Stimulated activated CD8-positive, alpha-beta memory T cell treated with anti-CD3 and anti-CD28 coated beads, Interleukin-7, amount 100 ng/mL, for 24 hours (primary cell): Measurements from ENCODE around the gene RNFT2.
A peak's percentile ranks its signal among the peaks of the same experiment; 100 is the strongest.
"Not testable (repeated sequence)": the region's sequence is repeated elsewhere in the genome, so short reads cannot be mapped to it uniquely, and the experiment has no call there.

Source experiments
- DNase-seq: peaks from one replicate; pipeline ENCODE4 v3.0.0-alpha.2; 2020; ENCODE audit warnings: low read depth

The RNFT2 gene

DNA sequence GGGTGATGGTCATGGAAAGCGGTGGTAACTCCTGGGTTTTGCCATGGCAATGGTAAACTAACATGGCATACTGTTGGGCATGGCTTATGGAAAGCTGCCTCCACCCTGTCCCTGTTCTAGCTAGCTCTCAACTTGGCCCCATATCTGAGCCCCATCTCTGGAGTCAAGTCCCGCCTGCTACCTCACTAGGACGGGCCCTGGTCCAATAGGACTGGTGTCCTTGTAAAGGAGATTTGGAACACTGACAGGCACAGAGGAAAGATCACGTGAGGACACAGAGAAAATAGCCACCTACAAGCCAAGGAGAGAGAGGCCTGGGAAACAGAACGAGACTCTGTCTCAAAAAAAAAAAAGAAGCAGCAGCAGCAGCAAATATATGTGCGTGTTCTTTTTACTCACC, 59.8 kb downstream of the RNFT2 start:
- DNase-seq = no peak

DNA sequence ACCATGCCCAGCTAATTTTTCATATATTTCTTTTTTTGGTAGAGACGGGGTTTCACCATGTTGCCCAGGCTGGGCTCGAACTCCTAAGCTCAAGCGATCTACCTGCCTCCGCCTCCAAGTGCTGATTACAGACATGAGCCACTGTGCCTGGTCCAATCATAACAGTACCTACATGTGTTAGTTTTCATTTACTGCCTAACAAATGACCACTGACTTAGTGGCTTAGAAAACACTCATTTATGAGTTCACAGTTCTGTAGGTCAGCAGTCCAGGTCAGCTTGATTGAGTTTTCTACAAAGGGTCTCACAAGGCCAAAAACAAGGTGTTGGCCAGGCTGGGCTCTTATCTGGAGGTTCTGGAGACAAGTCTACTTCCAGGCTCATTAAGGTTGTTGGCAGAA, 60.6 kb downstream of the RNFT2 start:
- DNase-seq = no peak

DNA sequence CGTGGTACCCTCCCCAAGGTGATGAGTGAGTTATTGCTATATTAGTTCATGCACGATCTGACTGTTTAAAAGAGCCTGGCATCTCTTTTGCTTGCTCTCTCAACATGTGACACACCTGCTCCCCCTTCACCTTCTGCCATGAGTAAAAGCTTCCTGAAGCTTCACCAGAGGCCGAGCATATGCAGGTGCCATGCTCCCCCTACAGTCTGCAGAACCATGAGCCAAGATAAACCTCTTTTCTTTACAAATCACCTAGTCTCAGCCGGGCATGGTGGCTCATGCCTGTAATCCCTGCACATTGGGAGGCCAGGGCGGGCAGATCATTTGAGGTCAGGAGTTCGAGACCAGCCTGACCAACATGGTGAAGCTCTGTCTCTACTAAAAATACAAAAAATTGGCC, 61.8 kb downstream of the RNFT2 start:
- DNase-seq = no peak

DNA sequence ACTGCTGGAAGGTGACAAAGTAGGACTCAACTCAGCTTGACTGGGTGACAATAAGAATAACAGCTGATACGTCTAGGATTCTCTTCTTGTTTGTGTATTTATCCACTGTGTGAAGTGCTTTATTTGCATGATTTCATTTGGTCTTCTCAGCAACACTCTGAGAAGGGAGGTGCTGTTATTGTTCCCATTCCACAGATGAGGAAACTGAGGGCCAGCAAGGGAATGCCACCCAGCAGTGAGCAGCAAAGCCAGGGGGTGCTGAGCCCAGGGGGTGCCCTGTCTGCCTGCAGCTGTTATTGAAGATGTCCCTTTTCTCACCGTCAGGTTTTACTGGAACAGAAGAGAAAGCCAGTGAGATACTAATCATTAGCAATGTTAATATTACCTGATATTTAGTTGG, 62.8 kb downstream of the RNFT2 start:
- DNase-seq = no peak

DNA sequence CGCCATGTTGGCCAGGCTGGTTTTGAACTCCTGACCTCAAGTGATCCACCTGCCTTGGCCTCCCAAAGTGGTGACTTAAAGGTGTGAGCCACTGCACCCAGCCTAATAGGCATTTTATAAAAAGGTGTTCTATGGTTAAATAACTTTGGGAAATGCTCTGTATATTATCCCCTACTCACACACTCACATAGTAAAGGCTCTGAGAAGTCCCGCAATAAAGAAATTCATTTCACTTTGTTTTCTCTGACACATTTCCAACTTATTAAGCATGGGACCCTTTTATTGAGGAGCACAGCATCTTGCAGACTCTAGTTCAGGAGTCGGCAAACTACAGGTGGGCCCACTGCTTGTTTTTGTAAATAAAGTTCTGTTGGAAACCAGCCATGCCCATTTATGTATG, 63.9 kb downstream of the RNFT2 start:
- no peak for DNase-seq

DNA sequence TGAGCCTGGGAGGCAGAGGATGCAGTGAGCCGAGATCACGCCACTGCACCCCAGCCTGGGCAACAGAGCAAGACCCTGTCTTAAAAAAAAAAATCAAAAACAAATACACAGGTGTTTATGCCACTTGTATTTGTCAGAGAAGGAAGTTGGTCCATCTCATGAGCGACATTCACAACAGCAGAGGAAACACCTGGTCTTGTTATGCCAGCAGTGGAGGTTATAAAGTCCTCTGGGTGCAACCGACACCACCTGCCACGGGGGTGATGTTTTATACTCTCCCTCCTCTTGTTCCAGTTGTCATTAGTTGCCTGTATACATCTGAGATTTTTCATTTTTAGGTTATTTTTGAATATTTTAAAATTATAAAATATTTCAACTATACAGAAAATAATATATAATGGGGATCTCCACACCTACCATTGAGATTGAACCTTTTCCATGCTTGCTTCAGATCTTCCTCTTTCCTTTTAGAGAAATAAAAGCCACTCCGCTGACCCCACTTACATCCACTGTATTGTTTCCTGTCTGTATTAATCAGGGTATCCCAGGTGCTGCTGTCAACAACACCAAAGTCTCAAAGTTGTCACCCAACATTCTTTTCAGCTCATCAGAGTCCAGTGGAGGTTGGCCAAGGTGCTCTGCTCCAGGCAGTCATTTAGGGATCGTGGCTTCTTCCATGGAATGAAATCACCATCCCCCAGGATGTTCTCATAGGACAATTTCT, 65.1 kb downstream of the RNFT2 start:
- DNase-seq = no peak

DNA sequence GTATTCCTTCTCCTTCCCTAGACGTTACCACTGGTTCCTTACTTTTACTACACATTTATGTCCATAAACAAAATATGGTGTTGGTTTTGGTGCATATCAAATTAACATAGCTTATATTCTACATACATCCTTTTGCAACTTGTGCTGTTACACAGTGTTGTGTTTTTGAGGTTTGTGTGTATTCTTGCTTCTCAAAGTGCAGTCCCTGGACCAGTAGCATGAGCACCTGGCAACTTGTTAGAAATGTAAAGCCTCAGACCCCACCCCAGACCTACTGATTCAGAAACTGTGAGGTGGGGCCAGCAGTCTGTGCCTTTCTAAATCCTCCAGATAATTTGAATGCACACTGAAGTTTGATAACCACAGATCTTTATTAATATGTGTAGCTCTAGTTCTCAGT, 65.9 kb downstream of the RNFT2 start:
- DNase-seq = no peak

DNA sequence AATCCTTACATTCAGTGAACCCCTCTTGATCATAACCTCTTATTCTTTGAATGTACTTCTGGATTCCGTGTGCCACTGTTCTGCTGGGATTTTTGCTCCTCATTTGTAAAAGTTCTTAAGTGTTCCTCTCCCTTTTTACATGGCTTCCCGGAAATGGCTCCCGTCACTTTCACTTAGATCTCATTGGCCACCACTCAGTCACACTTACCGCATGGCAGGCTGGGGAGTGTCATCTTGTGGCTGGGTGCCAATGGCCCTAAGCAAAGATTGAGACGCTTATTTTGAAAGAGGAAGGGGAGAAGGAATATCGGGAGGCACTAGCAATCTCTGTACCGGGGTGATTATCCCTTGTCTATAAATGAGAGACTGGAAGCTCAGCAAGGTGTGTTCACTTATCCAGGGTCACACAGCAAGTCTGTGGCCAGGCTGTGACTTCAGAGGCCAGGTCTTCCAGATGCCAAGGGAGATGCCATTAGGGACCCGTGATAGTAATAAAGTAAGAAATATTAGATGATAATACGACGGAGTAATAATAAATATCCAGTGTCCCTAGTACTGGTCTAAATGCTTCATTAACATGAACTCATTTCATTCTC, 68.8 kb downstream of the RNFT2 start:
- no peak for DNase-seq

DNA sequence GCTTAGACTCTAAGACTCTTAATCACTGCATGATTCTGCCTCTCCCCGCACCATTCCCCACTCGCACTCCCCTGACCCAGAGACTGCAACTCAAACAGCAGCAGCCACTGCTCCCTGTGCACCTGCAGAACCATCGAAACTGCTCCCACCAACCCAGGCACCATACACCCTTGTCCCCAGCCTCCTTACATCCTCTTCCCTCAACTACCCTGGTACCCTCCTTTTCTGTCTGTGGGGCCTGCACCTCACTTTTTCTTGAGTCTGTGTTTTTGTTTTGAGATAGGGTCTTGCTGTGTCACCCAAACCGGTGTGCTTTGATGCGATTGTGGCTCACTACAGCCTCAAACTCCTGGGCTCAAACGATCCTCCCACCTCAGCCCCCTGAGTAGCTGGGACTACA, 69.4 kb downstream of the RNFT2 start:
- no peak for DNase-seq

DNA sequence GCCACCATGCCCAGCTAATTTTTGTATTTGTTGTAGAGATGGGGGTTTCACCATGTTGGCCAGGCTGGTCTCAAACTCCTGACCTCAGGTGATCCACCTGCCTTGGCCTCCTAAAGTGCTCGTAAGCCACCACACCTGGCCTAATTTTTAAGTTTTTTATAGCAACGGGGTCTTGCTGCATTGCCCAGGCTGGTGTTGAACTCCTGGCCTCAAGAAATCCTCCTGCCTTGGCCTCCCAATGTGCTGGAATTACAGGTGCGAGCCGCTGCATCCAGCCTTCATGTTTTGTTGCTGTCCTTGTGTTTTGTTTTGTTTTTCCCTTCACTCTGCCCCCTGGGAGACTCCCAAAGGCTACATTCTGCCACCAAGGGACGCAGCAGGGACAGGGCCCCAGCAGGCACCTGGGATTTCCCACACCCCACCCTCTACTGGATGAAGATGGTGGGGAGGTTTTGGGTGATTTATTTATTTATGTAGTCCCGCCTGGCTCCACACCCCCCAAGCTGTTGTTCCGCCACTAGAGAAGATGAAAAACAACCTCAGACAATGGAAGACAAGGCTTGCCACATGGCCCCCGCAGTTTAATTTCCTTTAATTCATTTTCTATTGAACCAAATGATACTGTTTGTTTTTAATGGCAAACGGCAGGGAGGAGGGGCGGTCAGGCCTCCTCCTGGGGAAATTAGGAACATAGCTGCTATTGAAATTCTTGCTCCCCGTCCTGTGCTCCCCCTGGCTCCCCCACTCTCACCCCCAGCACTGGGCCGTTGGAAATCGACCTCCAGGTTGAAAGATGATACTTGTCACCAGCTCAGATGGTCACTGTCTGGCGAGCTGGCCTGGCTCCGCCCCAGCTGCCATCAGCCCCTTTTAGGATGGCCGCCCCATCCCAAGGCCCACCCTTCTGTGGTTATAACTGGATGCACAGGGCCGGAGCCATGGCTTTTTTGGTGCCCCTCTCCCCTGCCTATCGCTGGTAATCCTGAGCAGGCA, 70.3 kb downstream of the RNFT2 start:
- DNase-seq = no peak

DNA sequence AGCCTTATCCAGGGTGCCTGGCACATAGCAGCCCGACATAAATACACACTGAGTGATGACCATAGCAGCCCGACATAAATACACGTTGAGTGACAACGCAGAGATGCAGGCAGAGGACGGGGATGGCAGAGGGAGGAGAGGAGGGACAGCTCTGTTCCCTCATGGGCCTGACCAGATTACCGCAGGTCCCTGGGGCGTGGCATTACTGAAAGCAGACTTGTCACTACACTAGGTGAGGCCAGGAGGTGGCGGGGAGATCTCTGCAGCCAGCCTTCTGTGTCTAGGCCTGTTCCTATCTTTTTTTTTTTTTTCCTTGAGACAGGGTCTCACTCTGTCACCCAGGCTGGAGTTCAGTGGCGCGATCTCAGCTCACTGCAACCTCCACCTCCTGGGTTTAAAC, 74.1 kb downstream of the RNFT2 start:
- DNase-seq = no peak

DNA sequence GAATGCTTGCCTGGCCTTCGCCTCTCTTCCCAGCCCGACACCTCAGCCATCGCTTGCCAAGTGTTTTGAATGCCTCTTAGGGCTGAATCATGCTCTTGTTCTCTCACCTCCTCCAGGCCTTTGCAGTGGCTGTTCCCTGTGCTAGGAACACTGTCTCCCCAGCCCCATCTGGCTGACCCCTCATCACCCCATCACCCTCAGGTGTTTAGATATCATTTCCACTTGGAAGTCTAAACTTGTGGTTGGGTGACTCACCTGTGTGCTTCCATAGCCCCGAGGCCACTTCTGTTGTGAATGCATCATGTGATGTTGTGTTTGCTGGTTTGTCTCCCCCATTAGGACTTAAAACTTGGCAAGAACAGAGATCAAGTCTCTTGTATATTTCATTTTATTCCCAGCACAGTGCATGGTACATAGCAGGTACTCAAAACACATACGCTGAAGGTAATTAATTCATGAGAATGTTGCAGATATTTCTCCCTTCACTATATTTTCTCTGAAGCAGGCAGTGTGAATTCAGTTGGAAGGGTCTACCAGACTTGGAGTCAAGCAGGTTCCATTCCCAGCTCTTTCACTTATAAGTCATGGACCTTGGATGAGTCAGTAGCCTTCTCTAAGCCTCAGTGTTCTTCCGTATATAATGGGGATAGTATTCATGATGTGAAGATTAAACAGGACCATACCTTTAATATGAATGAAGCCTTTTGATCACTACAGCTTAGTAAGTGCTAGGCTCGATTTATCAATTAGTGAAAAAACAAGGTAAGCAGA, 75.3 kb downstream of the RNFT2 start:
- DNase-seq = no peak

DNA sequence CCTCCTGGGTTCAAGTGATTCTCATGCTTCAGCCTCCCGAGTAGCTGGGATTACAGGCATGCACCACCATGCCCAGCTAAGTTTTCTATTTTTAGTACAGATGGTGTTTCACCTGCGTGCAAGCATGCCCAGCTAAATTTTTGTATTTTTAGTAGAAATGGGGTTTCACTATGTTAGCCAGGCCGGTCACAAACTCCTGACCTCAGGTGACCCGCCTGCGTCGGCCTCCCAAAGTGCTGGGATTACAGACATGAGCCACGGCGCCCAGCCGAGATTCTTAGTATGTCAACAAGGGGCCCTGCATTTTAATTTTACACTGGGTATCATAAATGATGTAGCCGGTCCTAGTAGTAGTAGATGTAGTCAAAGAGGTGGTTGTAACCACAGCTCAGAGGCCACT, 76.7 kb downstream of the RNFT2 start:
- not testable (repeated sequence) for DNase-seq

DNA sequence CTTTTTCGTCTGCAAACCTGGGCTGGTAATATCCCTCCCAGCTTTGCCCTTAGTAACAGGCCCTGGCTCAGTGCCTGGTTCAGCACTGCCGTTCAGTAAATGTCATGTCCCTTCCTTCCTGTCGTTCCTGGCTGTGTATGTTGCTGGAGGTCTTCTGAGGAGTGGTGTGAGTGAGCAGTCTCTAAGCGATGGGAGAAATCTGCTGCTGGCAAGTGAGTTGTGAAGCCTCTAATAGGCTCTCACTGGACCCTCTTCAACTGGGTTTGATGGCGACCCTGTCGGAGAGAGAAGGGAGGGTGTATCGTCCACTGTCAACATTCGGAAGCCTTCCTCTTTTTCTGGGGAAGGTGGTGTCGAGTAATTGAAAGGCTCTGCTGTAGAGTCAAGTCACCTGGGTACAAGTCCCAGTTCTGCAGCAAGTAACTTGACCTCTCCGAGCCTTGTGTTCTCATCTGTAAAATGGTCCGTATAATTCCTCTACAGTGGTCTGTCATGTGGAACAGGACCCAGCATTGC, 80.3 kb downstream of the RNFT2 start:
- DNase-seq = no peak

DNA sequence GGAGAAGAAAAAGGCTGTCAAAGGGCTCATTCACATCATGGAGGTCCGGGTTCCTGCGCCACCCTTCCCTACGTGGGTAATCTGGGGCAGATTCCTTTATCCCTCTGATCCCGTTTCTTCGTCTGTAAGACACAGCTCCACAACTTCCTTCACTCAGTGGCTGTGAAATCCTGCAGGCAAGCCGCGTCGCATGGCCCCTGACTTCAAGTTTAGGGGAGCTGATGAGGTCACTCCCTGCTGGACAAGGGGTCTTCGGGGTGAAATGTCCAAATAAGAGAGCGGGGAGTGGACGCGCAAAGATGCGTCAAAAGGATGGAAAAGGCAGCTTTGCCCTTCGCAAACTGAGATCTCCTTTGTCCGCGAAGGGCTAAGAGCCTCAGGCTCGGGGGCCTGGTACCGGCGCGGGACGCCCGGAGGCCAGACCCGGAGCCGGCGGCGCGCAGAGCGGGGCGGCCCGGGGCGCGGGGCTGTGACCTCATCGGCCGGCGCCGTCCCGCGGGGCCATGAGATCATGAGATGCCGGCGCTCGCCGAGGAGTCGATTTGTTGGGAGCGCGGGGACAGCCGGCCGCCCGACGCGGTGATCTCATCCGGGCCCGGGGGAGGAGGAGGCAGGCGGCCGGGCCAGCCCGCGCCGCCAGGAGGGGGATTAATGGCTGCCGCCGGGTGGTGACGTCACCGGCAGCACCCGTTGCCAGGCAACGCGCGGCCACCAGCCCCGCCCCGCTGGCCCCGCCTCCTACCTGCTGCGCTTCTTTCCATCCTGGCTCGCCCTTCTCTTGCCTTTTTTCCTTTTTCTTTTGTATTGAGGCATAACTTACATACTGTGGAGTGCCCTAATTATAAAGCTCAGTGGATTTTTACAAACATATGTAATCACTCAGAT, 81.1 kb downstream of the RNFT2 start:
- peak; percentile 74 for DNase-seq

DNA sequence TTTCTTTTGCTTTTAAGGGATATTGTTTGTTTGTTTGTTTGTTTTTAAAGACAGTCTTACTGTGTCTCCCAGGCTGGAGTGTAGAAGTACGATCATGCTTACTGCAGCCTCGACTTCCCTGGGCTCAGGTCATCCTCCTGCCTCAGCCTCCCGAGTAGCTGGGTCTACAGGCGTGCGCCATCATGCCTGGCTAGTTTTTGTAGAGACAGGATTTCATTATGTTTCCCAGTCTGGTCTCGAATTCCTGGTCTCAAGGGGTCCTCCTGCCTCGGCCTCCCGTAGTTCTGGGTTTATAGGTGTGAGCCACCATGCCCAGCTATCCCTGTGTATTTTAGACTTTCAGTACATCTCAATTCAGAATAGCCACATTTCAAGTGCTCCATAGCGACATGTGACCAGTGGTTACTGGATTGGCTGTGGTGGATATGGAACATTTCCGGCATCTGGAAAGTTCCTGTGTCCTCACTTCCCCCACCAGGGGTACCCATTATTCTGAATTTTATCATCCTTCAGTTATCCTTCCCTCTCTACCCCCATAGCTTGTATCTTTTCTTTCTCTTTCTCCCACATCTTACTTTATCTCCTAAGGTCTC, 82.0 kb downstream of the RNFT2 start:
- DNase-seq = no peak

DNA sequence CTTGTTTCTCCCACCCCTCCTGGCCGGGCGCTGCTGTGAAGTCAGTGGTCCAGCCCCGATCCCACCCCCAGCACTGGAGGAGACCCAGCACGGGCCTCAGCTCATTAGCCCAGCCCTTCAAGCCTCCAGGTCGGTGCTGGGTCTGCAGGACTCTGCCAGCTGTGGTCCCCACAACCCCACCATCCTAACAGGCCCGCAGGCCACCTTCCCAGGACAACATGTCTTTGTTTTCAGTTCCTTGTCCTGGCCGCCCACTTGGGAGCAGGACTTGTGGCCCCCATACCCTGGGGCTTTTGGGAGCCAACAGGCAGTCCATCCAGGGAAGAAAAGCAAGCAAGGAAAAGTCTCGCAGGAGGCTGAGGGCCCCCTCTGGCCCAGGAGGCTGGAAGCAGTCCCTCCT, 83.2 kb downstream of the RNFT2 start:
- DNase-seq = no peak

DNA sequence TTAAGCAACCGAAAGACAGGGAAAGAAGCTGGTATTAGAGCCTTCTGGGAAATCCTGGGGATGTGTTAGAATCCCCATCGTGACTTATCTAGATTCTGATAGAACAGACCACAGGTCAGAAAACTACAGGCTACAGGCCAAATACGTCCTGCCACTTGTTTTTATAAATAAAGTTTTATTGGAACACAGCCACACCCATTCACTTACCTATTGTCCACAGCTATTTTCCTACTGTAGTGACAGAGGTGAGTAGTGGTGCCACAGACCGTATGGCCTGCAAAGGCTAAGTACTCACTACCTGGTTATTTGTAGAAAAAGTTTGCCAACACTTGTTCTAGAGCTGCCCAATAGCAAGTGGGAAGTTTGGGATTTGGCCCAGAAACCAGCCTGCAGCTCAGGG, 89.3 kb downstream of the RNFT2 start:
- DNase-seq = no peak

DNA sequence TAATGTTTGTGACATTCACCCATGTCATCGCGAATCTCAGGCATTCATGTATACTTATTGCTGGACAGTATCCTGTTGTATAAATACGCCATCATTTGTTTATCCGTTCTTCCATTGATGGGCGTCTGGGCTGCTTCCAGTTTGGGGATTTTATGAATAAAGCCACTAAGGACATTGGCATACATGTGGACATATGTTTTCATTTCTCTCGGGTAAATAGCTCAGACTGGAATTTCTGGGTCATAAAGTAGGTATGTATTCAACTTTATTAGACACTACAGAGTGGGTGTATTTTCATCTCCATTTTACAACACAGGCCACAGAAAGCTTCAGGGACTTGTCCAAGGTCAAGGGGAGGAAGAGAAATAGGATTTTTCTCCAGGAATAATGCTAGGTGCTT, 94.2 kb downstream of the RNFT2 start:
- DNase-seq = no peak

DNA sequence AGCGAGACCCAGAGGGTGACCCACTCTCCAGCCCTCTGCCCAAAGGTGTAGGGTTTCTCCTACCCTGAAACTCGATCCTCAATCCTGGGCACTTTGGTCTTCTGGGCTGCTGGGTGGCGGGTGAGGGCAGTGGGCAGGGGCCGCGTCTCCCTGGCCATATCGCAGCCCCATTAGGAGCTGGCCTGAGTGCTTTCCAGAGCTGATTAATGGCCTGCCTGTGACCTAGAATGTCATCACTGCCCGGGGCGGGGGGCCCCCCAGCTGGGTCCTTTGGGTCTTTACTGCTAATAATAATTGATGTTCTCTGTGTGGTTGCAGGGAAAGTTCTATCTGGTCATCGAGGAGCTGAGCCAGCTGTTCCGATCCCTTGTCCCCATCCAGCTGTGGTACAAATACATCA, 95.4 kb downstream of the RNFT2 start:
- DNase-seq = no peak

DNA sequence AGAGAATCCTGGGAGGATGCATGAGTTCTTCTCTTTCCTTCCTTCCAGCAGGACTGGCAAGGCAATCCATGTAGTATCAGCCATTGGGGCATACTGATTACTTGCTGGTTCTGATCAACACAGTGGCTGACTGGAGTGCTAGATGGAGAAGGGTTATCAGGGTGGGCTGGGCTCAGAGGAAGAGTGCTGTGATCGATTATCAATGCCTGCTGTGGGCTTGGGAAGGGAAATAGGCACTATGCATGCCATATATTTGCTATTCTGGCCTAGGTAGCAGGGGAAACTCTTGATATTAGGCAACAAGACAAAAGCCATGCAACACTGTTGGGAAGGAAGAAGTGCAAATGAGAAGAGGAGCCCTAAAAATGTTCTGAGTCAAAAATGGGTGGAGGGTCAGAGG, 97.4 kb downstream of the RNFT2 start:
- no peak for DNase-seq
